Measurements from ENCODE around the gene ERCC5.

The ERCC5 gene

GRCh38 chr13:102856557-102856956, 10.7 kb downstream of the ERCC5 start:
- no peak for DNase-seq
- H3K4me3 Mint-ChIP-seq, result no peak overlapping the region
- peaks cover 56% of the 10 kb centered on the region for H3K36me3 Mint-ChIP-seq
- no peak overlapping the region for H3K27ac Mint-ChIP-seq
- no peaks in the 10 kb centered on the region for H3K27me3 Mint-ChIP-seq
- peaks cover 9% of the 10 kb centered on the region for H3K4me1 Mint-ChIP-seq
- CTCF ChIA-PET, result interaction anchor here (1.3 to 1.8 kb wide), 2 partner anchors 14 to 275 kb away, joined by 3 to 9 read pairs; no protein-coding TSS in a partner anchor
- no peaks in the 10 kb centered on the region for H3K9me3 Mint-ChIP-seq

DNA sequence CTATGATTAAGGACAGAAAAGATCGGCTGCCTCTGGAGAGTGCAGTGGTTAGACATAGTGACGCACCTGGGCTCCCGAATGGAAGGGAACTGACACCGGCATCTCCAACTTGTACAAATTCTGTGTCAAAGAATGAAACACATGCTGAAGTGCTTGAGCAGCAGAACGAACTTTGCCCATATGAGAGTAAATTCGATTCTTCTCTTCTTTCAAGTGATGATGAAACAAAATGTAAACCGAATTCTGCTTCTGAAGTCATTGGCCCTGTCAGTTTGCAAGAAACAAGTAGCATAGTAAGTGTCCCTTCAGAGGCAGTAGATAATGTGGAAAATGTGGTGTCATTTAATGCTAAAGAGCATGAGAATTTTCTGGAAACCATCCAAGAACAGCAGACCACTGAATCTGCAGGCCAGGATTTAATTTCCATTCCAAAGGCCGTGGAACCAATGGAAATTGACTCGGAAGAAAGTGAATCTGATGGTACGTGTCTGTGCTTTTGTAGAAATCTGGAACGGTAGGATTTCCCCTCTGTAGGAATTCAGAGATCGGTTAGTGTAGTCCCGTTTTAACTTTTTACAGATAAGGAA, 16.9 kb downstream of the ERCC5 start:
- no peak for DNase-seq
- Mint-ChIP-seq H3K4me3 (no peak overlapping the region), H3K9me3 (no peaks in the 10 kb centered on the region), H3K27ac (no peak overlapping the region), H3K36me3 (peaks cover 70% of the 10 kb centered on the region), H3K4me1 (peaks cover 3% of the 10 kb centered on the region), H3K27me3 (no peaks in the 10 kb centered on the region)
- CTCF ChIA-PET, result interaction anchor here (1.9 kb wide), 1 partner anchor 7 kb away, joined by 13 read pairs; no protein-coding TSS in a partner anchor

GRCh38 chr13:102863590-102863989, 17.8 kb downstream of the ERCC5 start:
- Mint-ChIP-seq H3K9me3 (no peaks in the 10 kb centered on the region), H3K27ac (no peak overlapping the region)
- CTCF ChIA-PET, result interaction anchor here (1.8 kb wide), 1 partner anchor 13 kb away, joined by 5 read pairs; no protein-coding TSS in a partner anchor

DNA sequence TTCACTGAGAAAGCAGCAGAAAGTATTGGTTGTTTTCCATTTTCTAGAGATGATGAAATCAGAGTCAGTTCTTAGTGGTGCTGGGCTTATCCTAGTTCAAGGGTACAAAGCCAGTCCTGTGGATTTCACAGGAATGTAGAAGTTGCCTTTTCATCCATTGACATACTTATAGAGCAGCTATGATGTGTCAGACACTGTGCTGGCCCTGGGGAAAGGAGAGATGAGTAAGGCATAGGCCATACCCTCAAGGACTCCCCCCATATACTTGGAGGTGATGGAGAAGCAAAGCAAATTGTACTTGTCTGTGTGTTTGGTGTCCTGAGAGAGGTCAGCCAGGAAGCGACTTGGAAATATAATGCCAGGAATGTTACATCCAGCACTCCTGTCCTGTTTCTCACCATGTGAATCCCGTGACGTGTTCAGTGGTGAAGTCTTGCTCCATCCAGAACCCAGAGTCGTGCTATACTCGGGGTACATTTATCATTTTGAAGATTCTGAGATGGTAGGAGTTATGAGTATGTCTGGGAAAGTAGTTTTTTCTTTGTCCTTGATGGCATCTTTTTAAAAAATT, 22.6 kb downstream of the ERCC5 start:
- no peak overlapping the region for H3K4me3 Mint-ChIP-seq
- no peak overlapping the region for H3K27ac Mint-ChIP-seq
- CTCF ChIA-PET, result no interaction called here
- H3K4me1 Mint-ChIP-seq, result peaks cover 6% of the 10 kb centered on the region
- no peaks in the 10 kb centered on the region for H3K9me3 Mint-ChIP-seq
- no peaks in the 10 kb centered on the region for H3K27me3 Mint-ChIP-seq
- peaks cover 55% of the 10 kb centered on the region for H3K36me3 Mint-ChIP-seq
- no peak for DNase-seq

More at GRCh38 chr13:102863590-102863989, 17.8 kb downstream of the ERCC5 start:
- Mint-ChIP-seq H3K4me3 (no peak overlapping the region), H3K27me3 (no peaks in the 10 kb centered on the region), H3K4me1 (peaks cover 3% of the 10 kb centered on the region), H3K36me3 (peaks cover 66% of the 10 kb centered on the region)
- DNase-seq, result no peak

- Mint-ChIP-seq H3K4me3 (no peak overlapping the region), H3K9me3 (no peaks in the 10 kb centered on the region), H3K27ac (peak overlapping the region; percentile 5), H3K4me1 (peaks cover 6% of the 10 kb centered on the region), H3K27me3 (no peaks in the 10 kb centered on the region), H3K36me3 (peaks cover 49% of the 10 kb centered on the region)
- DNase-seq, result no peak
- CTCF ChIA-PET, result interaction anchor here (0.7 to 3.2 kb wide), 20 partner anchors 9 to 301 kb away, joined by 3 to 14 read pairs (median 4); partner anchors contain the start of gene ERCC5
Observed at GRCh38 chr13:102869948-102870676, 24.3 kb downstream of the ERCC5 start.

DNA sequence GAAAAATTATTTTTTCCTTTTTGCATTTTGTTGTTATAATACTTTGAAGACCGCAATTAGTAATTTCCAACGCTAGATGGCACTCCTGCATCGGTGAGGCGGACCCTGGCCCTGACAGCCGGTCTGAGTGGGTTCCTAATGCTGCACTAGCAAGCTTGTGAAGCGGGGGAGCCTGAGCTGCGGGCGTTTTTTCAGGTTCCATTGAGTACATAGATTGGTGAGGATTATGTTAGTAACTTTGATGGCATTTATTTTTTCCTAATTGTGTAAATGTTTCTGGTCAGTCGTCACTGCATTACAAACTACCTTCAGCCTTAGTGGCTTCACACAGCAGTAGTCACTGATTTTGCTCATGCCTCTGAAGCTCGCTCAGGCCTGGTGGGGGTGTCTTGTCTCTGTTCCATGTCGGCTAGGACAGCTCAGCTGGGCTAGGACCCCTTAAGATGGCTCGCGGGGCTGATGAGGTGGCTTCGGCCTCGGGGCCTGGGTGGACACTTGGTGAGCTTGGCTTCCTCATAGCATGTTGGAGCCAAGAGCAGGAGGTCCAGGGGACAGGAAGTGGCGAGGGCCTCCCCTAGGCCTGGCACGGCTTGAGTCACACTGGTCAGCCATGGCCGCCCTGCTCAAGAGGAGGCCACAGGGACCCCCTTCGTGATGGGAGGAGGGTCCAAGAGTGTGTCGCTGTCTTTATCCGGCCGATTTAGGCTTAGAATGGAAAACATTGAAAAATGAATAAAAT, 25.0 kb downstream of the ERCC5 start:
- H3K36me3 Mint-ChIP-seq, result peaks cover 50% of the 10 kb centered on the region
- H3K27ac Mint-ChIP-seq, result peak overlapping the region; percentile 5
- DNase-seq, result peak; percentile 49
- no peaks in the 10 kb centered on the region for H3K9me3 Mint-ChIP-seq
- H3K4me1 Mint-ChIP-seq, result peaks cover 6% of the 10 kb centered on the region
- no peak overlapping the region for H3K4me3 Mint-ChIP-seq
- no peaks in the 10 kb centered on the region for H3K27me3 Mint-ChIP-seq
- CTCF ChIA-PET, result interaction anchor here (0.7 to 3.2 kb wide), 18 partner anchors 9 to 300 kb away, joined by 3 to 14 read pairs (median 4); partner anchors contain the start of gene ERCC5

- Mint-ChIP-seq H3K4me3 (no peak overlapping the region), H3K36me3 (peaks cover 47% of the 10 kb centered on the region), H3K4me1 (peaks cover 6% of the 10 kb centered on the region), H3K27ac (no peak overlapping the region), H3K9me3 (no peaks in the 10 kb centered on the region), H3K27me3 (no peaks in the 10 kb centered on the region)
- CTCF ChIA-PET, result interaction anchor here (3.2 kb wide), 1 partner anchor 8 kb away, joined by 14 read pairs; no protein-coding TSS in a partner anchor
- DNase-seq, result no peak
Observed at GRCh38 chr13:102872131-102872530, 26.3 kb downstream of the ERCC5 start.

DNA sequence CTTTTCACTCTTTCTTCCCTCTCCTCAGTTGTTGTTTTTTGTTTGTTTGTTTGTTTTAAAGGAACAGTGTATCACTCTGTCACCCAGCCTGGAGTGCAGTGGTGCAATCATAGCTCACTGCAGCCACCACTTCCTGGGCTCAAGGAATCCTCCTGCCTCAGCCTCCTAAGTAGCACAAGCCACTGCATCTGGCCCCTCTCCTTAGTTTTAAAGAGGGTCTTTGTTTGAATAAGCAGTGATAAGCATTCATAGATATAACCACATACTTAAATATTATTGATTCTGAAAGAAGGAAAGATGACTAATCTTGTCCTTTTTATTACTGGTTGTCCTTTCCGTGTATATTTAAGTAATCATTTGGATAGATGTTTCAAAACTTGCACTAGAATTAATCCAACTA, 26.7 kb downstream of the ERCC5 start:
- DNase-seq, result no peak
- CTCF ChIA-PET, result interaction anchor here (3.2 kb wide), 1 partner anchor 8 kb away, joined by 14 read pairs; no protein-coding TSS in a partner anchor
- Mint-ChIP-seq H3K9me3 (no peaks in the 10 kb centered on the region), H3K4me3 (no peak overlapping the region), H3K27ac (no peak overlapping the region), H3K36me3 (peaks cover 45% of the 10 kb centered on the region), H3K4me1 (peaks cover 6% of the 10 kb centered on the region), H3K27me3 (no peaks in the 10 kb centered on the region)

GRCh38 chr13:102873653-102874052, 27.8 kb downstream of the ERCC5 start:
- Mint-ChIP-seq H3K36me3 (peaks cover 39% of the 10 kb centered on the region), H3K27me3 (no peaks in the 10 kb centered on the region), H3K9me3 (no peaks in the 10 kb centered on the region)

DNA sequence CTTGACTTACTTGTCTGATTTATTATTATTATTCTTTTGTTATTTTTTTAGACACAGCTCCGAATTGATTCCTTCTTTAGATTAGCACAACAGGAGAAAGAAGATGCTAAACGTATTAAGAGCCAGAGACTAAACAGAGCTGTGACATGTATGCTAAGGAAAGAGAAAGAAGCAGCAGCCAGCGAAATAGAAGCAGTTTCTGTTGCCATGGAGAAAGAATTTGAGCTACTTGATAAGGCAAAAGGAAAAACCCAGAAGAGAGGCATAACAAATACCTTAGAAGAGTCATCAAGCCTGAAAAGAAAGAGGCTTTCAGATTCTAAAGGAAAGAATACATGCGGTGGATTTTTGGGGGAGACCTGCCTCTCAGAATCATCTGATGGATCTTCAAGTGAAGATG, 29.4 kb downstream of the ERCC5 start:
- Mint-ChIP-seq H3K27ac (no peak overlapping the region), H3K9me3 (no peaks in the 10 kb centered on the region), H3K36me3 (peaks cover 34% of the 10 kb centered on the region), H3K27me3 (no peaks in the 10 kb centered on the region), H3K4me3 (no peak overlapping the region), H3K4me1 (peaks cover 6% of the 10 kb centered on the region)
- DNase-seq, result no peak
- CTCF ChIA-PET, result no interaction called here

More at GRCh38 chr13:102873653-102874052, 27.8 kb downstream of the ERCC5 start:
- CTCF ChIA-PET, result interaction anchor here (1.0 kb wide), 1 partner anchor 19 kb away, joined by 3 read pairs; no protein-coding TSS in a partner anchor
- no peak overlapping the region for H3K4me3 Mint-ChIP-seq
- no peak for DNase-seq
- peaks cover 6% of the 10 kb centered on the region for H3K4me1 Mint-ChIP-seq
- no peak overlapping the region for H3K27ac Mint-ChIP-seq

GRCh38 chr13:102877303-102877702, 31.5 kb downstream of the ERCC5 start:
- no peak for DNase-seq
- H3K27me3 Mint-ChIP-seq, result no peaks in the 10 kb centered on the region
- peaks cover 24% of the 10 kb centered on the region for H3K36me3 Mint-ChIP-seq

GRCh38 chr13:102878481-102878880, 32.6 kb downstream of the ERCC5 start:
- H3K27me3 Mint-ChIP-seq, result no peaks in the 10 kb centered on the region
- CTCF ChIA-PET, result no interaction called here
- no peaks in the 10 kb centered on the region for H3K9me3 Mint-ChIP-seq
- H3K4me3 Mint-ChIP-seq, result no peak overlapping the region
- H3K36me3 Mint-ChIP-seq, result peaks cover 19% of the 10 kb centered on the region
- no peaks in the 10 kb centered on the region for H3K4me1 Mint-ChIP-seq
- no peak for DNase-seq
- H3K27ac Mint-ChIP-seq, result no peak overlapping the region

More at GRCh38 chr13:102877303-102877702, 31.5 kb downstream of the ERCC5 start:
- CTCF ChIA-PET, result no interaction called here
- no peak overlapping the region for H3K27ac Mint-ChIP-seq
- peaks cover 2% of the 10 kb centered on the region for H3K4me1 Mint-ChIP-seq
- no peaks in the 10 kb centered on the region for H3K9me3 Mint-ChIP-seq
- H3K4me3 Mint-ChIP-seq, result no peak overlapping the region

- H3K4me3 Mint-ChIP-seq, result no peak overlapping the region
- no peaks in the 10 kb centered on the region for H3K27me3 Mint-ChIP-seq
- no peak for DNase-seq
- no peaks in the 10 kb centered on the region for H3K4me1 Mint-ChIP-seq
- H3K36me3 Mint-ChIP-seq, result peaks cover 13% of the 10 kb centered on the region
- H3K27ac Mint-ChIP-seq, result no peak overlapping the region
- CTCF ChIA-PET, result interaction anchor here (2.6 kb wide), 1 partner anchor 9 kb away, joined by 14 read pairs; no protein-coding TSS in a partner anchor
- no peaks in the 10 kb centered on the region for H3K9me3 Mint-ChIP-seq
Observed at GRCh38 chr13:102879793-102880499, 34.1 kb downstream of the ERCC5 start.

Measured in activated naive CD4-positive, alpha-beta T cell treated with anti-CD3 and anti-CD28 coated beads, Interleukin-2, amount 10 ng/mL, durations not matched to agents 7 days and 5 days (primary cell).